ENCODE measurements around the gene CCDC146. TPM values are rescaled to one million over a fixed set of nuclear protein-coding genes. Genes with fewer than 3 reads are reported as not detected.
A peak's percentile ranks its signal among the peaks of the same experiment; 100 is the strongest.

The CCDC146 gene
- total RNA-seq, 1 donor from 2014 or later = 2.1 TPM

- no peak for DNase-seq (ENCODE audit: low read depth)
- peaks cover 1% of the 10 kb centered on the region for H3K36me3 ChIP-seq (ENCODE audit: control insufficient read depth, insufficient read depth, low read length)
- no peak for FAIRE-seq
- H3K4me3 ChIP-seq (ENCODE audit: low read depth, low read length) = no peak overlapping the region
- no peaks in the 10 kb centered on the region for H3K27me3 ChIP-seq (ENCODE audit: control insufficient read depth, insufficient read depth, low read length)
- no peak for TF ChIP-seq CTCF (IDR thresholded peaks at IDR 0.05; ENCODE audit: insufficient read depth, low read length, severe bottlenecking)
Measured at GRCh38 chr7:77238703-77239136, 116.3 kb downstream of the CCDC146 start.

- DNase-seq (ENCODE audit: low read depth) (no peak), FAIRE-seq (no peak)
- Histone ChIP-seq H3K27me3 (ENCODE audit: control insufficient read depth, insufficient read depth, low read length) (no peaks in the 10 kb centered on the region), H3K36me3 (ENCODE audit: control insufficient read depth, insufficient read depth, low read length) (peaks cover 1% of the 10 kb centered on the region), H3K4me3 (ENCODE audit: low read depth, low read length) (no peak overlapping the region)
- TF ChIP-seq CTCF (IDR thresholded peaks at IDR 0.05; ENCODE audit: insufficient read depth, low read length, severe bottlenecking) = no peak
Measured at GRCh38 chr7:77239471-77239870, 117.1 kb downstream of the CCDC146 start.

- no peak for FAIRE-seq
- H3K4me3 ChIP-seq (ENCODE audit: low read depth, low read length) = no peak overlapping the region
- TF ChIP-seq CTCF (IDR thresholded peaks at IDR 0.05; ENCODE audit: insufficient read depth, low read length, severe bottlenecking) = no peak
- H3K36me3 ChIP-seq (ENCODE audit: control insufficient read depth, insufficient read depth, low read length) = peaks cover 1% of the 10 kb centered on the region
- H3K27me3 ChIP-seq (ENCODE audit: control insufficient read depth, insufficient read depth, low read length) = no peaks in the 10 kb centered on the region
- DNase-seq (ENCODE audit: low read depth) = no peak
Measured at GRCh38 chr7:77242068-77242467, 119.7 kb downstream of the CCDC146 start.

- FAIRE-seq = no peak
Measured at GRCh38 chr7:77242554-77242953, 120.1 kb downstream of the CCDC146 start.

GRCh38 chr7:77244222-77244934 is 122.0 kb downstream of the CCDC146 start:
- no peak for TF ChIP-seq CTCF (IDR thresholded peaks at IDR 0.05; ENCODE audit: insufficient read depth, low read length, severe bottlenecking)
- Histone ChIP-seq H3K27me3 (ENCODE audit: control insufficient read depth, insufficient read depth, low read length) (no peaks in the 10 kb centered on the region), H3K4me3 (ENCODE audit: low read depth, low read length) (no peak overlapping the region), H3K36me3 (ENCODE audit: control insufficient read depth, insufficient read depth, low read length) (no peaks in the 10 kb centered on the region)
- FAIRE-seq (no peak), DNase-seq (ENCODE audit: low read depth) (peak; percentile 69)

More at GRCh38 chr7:77242554-77242953, 120.1 kb downstream of the CCDC146 start:
- H3K4me3 ChIP-seq (ENCODE audit: low read depth, low read length) = no peak overlapping the region
- no peak for TF ChIP-seq CTCF (IDR thresholded peaks at IDR 0.05; ENCODE audit: insufficient read depth, low read length, severe bottlenecking)
- H3K27me3 ChIP-seq (ENCODE audit: control insufficient read depth, insufficient read depth, low read length) = no peaks in the 10 kb centered on the region
- no peak for DNase-seq (ENCODE audit: low read depth)
- H3K36me3 ChIP-seq (ENCODE audit: control insufficient read depth, insufficient read depth, low read length) = no peaks in the 10 kb centered on the region
